HepG2 (cell line): ENCODE data around the gene RAB15. TPM values are rescaled to one million over a fixed set of nuclear protein-coding genes. Genes with fewer than 3 reads are reported as not detected.

ENCODE experiments used
- ATAC-seq: fragments of 200-7000 bp; cut with Tn5 transposase; 3 replicates; pipeline ENCODE4 v1.9.1; 2020; ENCODE audit warnings: mild to moderate bottlenecking, moderate library complexity
- BruUV-seq: library from RNA; stranded (reverse); fragments of 400-500 nt; replicated peaks from 2 replicates; lab custom pipeline; 2021; lab: Mats Ljungman, UMichigan
- CTCF ChIA-PET: fragments of 300-600 bp; formaldehyde crosslinking; extraction: SDS; loops from one replicate; lab custom pipeline; 2021; ENCODE audit warnings: low total read pairs, inconsistent platforms, low intra/inter-chr PET ratio; lab: Yijun Ruan, JAX
- POLR2A ChIA-PET: fragments of 350-600 bp; sonication (Branson Sonifier 250); formaldehyde crosslinking; loops from one replicate; lab custom pipeline; 2020; ENCODE audit warnings: antibody characterized with exemption, inconsistent platforms; lab: Yijun Ruan, JAX
- DNase-seq: peaks from one replicate; pipeline ENCODE4 v3.0.0-alpha.2; 2015; ENCODE audit warnings: low spot score
- FAIRE-seq: peaks from 3 replicates; lab custom pipeline; 2011; peaks lifted over from hg19 to GRCh38; lab: Jason Lieb, UNC
- H2AFZ ChIP-seq: one replicate; pipeline ENCODE4 v1.6.1; 2011; ENCODE audit warnings: low read length, inconsistent platforms
- H3K27ac ChIP-seq: fragments of 300-600 bp; 3 replicates; pipeline ENCODE4 v1.8.0; 2011; ENCODE audit warnings: mixed run types, mild to moderate bottlenecking, mixed read lengths, low read length, inconsistent platforms; ENCODE audit not compliant: insufficient read depth; ENCODE audit errors: extremely low read length
- H3K27me3 ChIP-seq, 2 experiments: fragments of 200-600 bp in 1 of 2; 2 replicates in 1 of 2; 3 replicates in 1 of 2; pipeline versions ENCODE4 v1.6.0 to v1.8.0; 2011; ENCODE audit warnings: low read length in 2 of 2, mild to moderate bottlenecking in 2 of 2, moderate library complexity in 2 of 2, inconsistent platforms in 1 of 2; ENCODE audit not compliant: insufficient read depth in 2 of 2, control insufficient read depth in 1 of 2
- H3K36me3 ChIP-seq, 2 experiments: fragments of 200-600 bp in 1 of 2; replicated peaks in 1 of 2; 2 replicates in 1 of 2; 3 replicates in 1 of 2; pipeline versions ENCODE4 v1.5.1 to v1.8.0; 2011; ENCODE audit warnings: low read length in 2 of 2, inconsistent platforms in 1 of 2; ENCODE audit not compliant: insufficient read depth in 2 of 2, control insufficient read depth in 1 of 2
- H3K4me1 ChIP-seq: 2 replicates; pipeline ENCODE4 v1.5.1; 2012; ENCODE audit warnings: low read length, inconsistent platforms; ENCODE audit not compliant: insufficient read depth
- H3K4me2 ChIP-seq: 2 replicates; pipeline ENCODE4 v1.6.0; 2011; ENCODE audit warnings: low read depth, low read length, inconsistent platforms
- H3K4me3 ChIP-seq, 3 experiments: fragments of 200-600 bp in 1 of 3; sonication (generic), shearing (Covaris generic) in 1 of 3; replicated peaks in 1 of 3; 2 replicates each; pipeline ENCODE4 v1.5.1; 2011 to 2016; ENCODE audit warnings: low read length in 3 of 3, inconsistent platforms in 2 of 3, low read depth in 2 of 3, mild to moderate bottlenecking in 2 of 3, control low read depth in 1 of 3, mixed read lengths in 1 of 3; ENCODE audit not compliant: insufficient read depth in 1 of 3
- H3K79me2 ChIP-seq: one replicate; pipeline ENCODE4 v1.6.1; 2011; ENCODE audit warnings: low read length, inconsistent platforms; ENCODE audit not compliant: insufficient read depth
- H3K9ac ChIP-seq: 2 replicates; pipeline ENCODE4 v1.6.0; 2011; ENCODE audit warnings: mild to moderate bottlenecking, low read depth, low read length, inconsistent platforms; ENCODE audit not compliant: insufficient read depth
- H3K9me3 ChIP-seq: 2 replicates; pipeline ENCODE4 v1.5.1; 2012; ENCODE audit warnings: mild to moderate bottlenecking, low read length
- H4K20me1 ChIP-seq: 2 replicates; pipeline ENCODE4 v1.6.0; 2011; ENCODE audit warnings: inconsistent platforms, mild to moderate bottlenecking, low read length, moderate library complexity; ENCODE audit not compliant: insufficient read depth
- CERS6 ChIP-seq: sonication (generic); formaldehyde crosslinking; IDR thresholded peaks from 2 replicates; pipeline ENCODE4 v1.5.0; 2020; ENCODE audit warnings: missing genetic modification reagents
- DRAP1 ChIP-seq: IDR thresholded peaks from 2 replicates; pipeline ENCODE4 v1.6.1; 2016; ENCODE audit warnings: missing genetic modification reagents, missing compliant biosample characterization
- NR0B2 ChIP-seq: sonication (generic); formaldehyde crosslinking; IDR thresholded peaks from 2 replicates; pipeline ENCODE4 v1.4.0; 2020; ENCODE audit warnings: mild to moderate bottlenecking, missing genetic modification reagents
- PITX1 ChIP-seq: sonication (generic); formaldehyde crosslinking; IDR thresholded peaks from 2 replicates; pipeline ENCODE4 v1.5.1; 2020; ENCODE audit warnings: mild to moderate bottlenecking, missing genetic modification reagents
- RARA ChIP-seq: IDR thresholded peaks from 2 replicates; pipeline ENCODE4 v1.6.1; 2016; ENCODE audit warnings: missing genetic modification reagents, missing compliant biosample characterization
- RFXAP ChIP-seq: sonication (generic); formaldehyde crosslinking; IDR thresholded peaks from 2 replicates; pipeline ENCODE4 v1.4.0; 2020; ENCODE audit warnings: missing genetic modification reagents, borderline replicate concordance
- SAFB2 ChIP-seq: sonication (generic); formaldehyde crosslinking; IDR thresholded peaks from 2 replicates; pipeline ENCODE4 v1.5.1; 2020; ENCODE audit warnings: missing genetic modification reagents, low read depth, mild to moderate bottlenecking, borderline replicate concordance
- SALL2 ChIP-seq: sonication (generic); formaldehyde crosslinking; IDR thresholded peaks from 2 replicates; pipeline ENCODE4 v1.8.1; 2023; ENCODE audit warnings: mild to moderate bottlenecking, missing genetic modification reagents, inconsistent platforms
- SRSF1 ChIP-seq: fragments of 200-400 bp; formaldehyde crosslinking; optimal IDR thresholded peaks from 2 replicates; pipeline ENCODE3; 2017; ENCODE audit warnings: mild to moderate bottlenecking, low read depth, low read length, moderate library complexity
- ZBTB1 ChIP-seq: sonication (generic); formaldehyde crosslinking; IDR thresholded peaks from 2 replicates; pipeline ENCODE4 v1.4.0; 2020; ENCODE audit warnings: missing genetic modification reagents, borderline replicate concordance
- ZFY ChIP-seq: sonication (generic); formaldehyde crosslinking; IDR thresholded peaks from 2 replicates; pipeline ENCODE4 v1.4.0; 2020; ENCODE audit warnings: missing genetic modification reagents
- ZNF225 ChIP-seq: sonication (generic); formaldehyde crosslinking; IDR thresholded peaks from 2 replicates; pipeline ENCODE4 v1.4.0; 2020; ENCODE audit warnings: mild to moderate bottlenecking, missing genetic modification reagents
- ZNF460 ChIP-seq: sonication (generic); formaldehyde crosslinking; IDR thresholded peaks from 2 replicates; pipeline ENCODE4 v1.5.1; 2020; ENCODE audit warnings: missing genetic modification reagents, mild to moderate bottlenecking, borderline replicate concordance
- WGBS: methylation state at CpG from one replicate; pipeline ENCODE4 v1.1.6; 2017; ENCODE audit warnings: low lambda C conversion rate; 5-methylcytosine and 5-hydroxymethylcytosine counted together
- in situ Hi-C: cut with HindIII; loops from 2 replicates; pipeline ENCODE4 v1.10.0; 2017; ENCODE audit warnings: low pct_unique_long_range_greater_than_20kb; ENCODE audit not compliant: extremely low pct_ligation_motif_present
- intact Hi-C: fragments of 100-400 bp; cut with micrococcal nuclease; formaldehyde crosslinking; loops from one replicate; pipeline ENCODE4 v1.10.0; 2022; ENCODE audit not compliant: unreplicated experiment
- polyA plus RNA-seq, 8 experiments: library from polyadenylated mRNA; depleted of rRNA in 3 of 8; stranded (reverse) in 7 of 8; unstranded in 1 of 8; fragments of >200 nt; fragmentation: Illumina TruSeq in 4 of 8; extraction: Trizol in 4 of 8; gene quantifications; 2 replicates each; pipeline versions ENCODE4 v1.2.1 to v1.2.3, GENCODE V29; 2011 to 2016; ENCODE audit warnings: low read depth in 4 of 8, missing spikeins in 1 of 8, mixed read lengths in 1 of 8; ENCODE audit not compliant: insufficient read depth in 1 of 8
- total RNA-seq, 5 experiments: library from RNA; depleted of rRNA; stranded (reverse); fragments of >200 nt; fragmentation: Illumina TruSeq; extraction: Trizol; gene quantifications; 2 replicates each; pipeline ENCODE4 v1.2.3, GENCODE V29; 2016; ENCODE audit warnings: low read depth in 1 of 5

RAB15 gene
- total and polyA plus RNA-seq, 2 of the 13 experiments (the other 11 are each of a cell fraction or from before 2014, with no cell fraction given), result 7.4 to 18.5 TPM

- Histone ChIP-seq H3K9me3 (no peaks in the 10 kb centered on the region), H3K4me3 (no peak overlapping the region), H4K20me1 (no peaks in the 10 kb centered on the region; the same call in 1 of the 2 replicates), H2AFZ (no peak overlapping the region), H3K9ac (no peak overlapping the region), H3K36me3 (peaks cover 21 to 75% of the 10 kb centered on the region in 2 experiments), H3K4me2 (no peak overlapping the region), H3K79me2 (no peaks in the 10 kb centered on the region), H3K27me3 (no peaks in the 10 kb centered on the region), H3K4me1 (no peaks in the 10 kb centered on the region), H3K27ac (no peak overlapping the region)
- FAIRE-seq, result no peak
- TF ChIP-seq SAFB2 (CRISPR knock-in tag), result no peak
- TF ChIP-seq ZNF225, result no peak
- no peak for TF ChIP-seq ZFY (CRISPR knock-in tag)
- no peak for TF ChIP-seq SALL2 (CRISPR knock-in tag)
- no peak for TF ChIP-seq DRAP1
- TF ChIP-seq NR0B2 (CRISPR knock-in tag), result no peak
- no peak for TF ChIP-seq ZBTB1 (CRISPR knock-in tag)
- no peak for TF ChIP-seq PITX1 (CRISPR knock-in tag)
- no peak for TF ChIP-seq ZNF460 (CRISPR knock-in tag)
- TF ChIP-seq RFXAP (CRISPR knock-in tag), result no peak
- TF ChIP-seq SRSF1, result no peak
- no peak for TF ChIP-seq RARA (CRISPR knock-in tag)
- TF ChIP-seq CERS6 (CRISPR knock-in tag), result no peak
- ATAC-seq, result no peak
- 96% methylated on average over 10 of the region's 10 CpGs for WGBS
- in situ Hi-C loops (no loop called here), intact Hi-C loops (no loop called here)
- BruUV-seq, result no TSS peak
- ChIA-PET POLR2A (no interaction called here), CTCF (no interaction called here)
- no peak for DNase-seq
These were observed 39.4 kb upstream of the RAB15 start for GRCh38 chr14:65011538-65011937.
